A673 (cell line): Measurements from ENCODE around the gene ARPP21. TPM values are rescaled to one million over a fixed set of nuclear protein-coding genes. Genes with fewer than 3 reads are reported as not detected.

Source experiments
- BruUV-seq: library from RNA; stranded (reverse); fragments of 400-500 nt; replicated peaks from 2 replicates; lab custom pipeline; 2021; lab: Mats Ljungman, UMichigan
- CTCF ChIA-PET: fragments of 300-600 bp; sonication (Branson Sonifier 250); formaldehyde crosslinking; loops from one replicate; lab custom pipeline; 2022; ENCODE audit warnings: antibody characterized with exemption; lab: Charles Lee
- POLR2A ChIA-PET: fragments of 300-600 bp; sonication (Branson Sonifier 250); formaldehyde crosslinking; loops from one replicate; lab custom pipeline; 2022; ENCODE audit warnings: antibody characterized with exemption; ENCODE audit not compliant: low non-redundant PET; lab: Charles Lee
- DNase-seq: peaks from one replicate; pipeline ENCODE4 v3.0.0-alpha.2; 2015; ENCODE audit warnings: low spot score
- H3K27ac ChIP-seq: fragments of 200-600 bp; sonication (generic); 2 replicates; pipeline ENCODE4 v1.5.1; 2016; ENCODE audit warnings: mixed run types, low read depth, mild to moderate bottlenecking, mixed read lengths, antibody characterized with exemption, low read length; ENCODE audit not compliant: poor library complexity, severe bottlenecking
- H3K27me3 ChIP-seq: fragments of 200-600 bp; sonication (generic); replicated peaks from 2 replicates; pipeline ENCODE4 v1.6.1; 2017; ENCODE audit warnings: mixed run types, low read depth, mild to moderate bottlenecking, mixed read lengths, antibody characterized with exemption, low read length; ENCODE audit not compliant: insufficient read depth, poor library complexity
- H3K36me3 ChIP-seq: fragments of 200-600 bp; sonication (generic); 2 replicates; pipeline ENCODE4 v1.6.1; 2016; ENCODE audit warnings: mixed run types, mild to moderate bottlenecking, mixed read lengths, antibody characterized with exemption, low read length; ENCODE audit not compliant: insufficient read depth, poor library complexity, severe bottlenecking
- H3K4me1 ChIP-seq: fragments of 200-600 bp; sonication (generic); 2 replicates; pipeline ENCODE4 v1.6.1; 2017; ENCODE audit warnings: mixed run types, mild to moderate bottlenecking, mixed read lengths, antibody characterized with exemption, low read length; ENCODE audit not compliant: insufficient read depth, poor library complexity, severe bottlenecking
- H3K4me3 ChIP-seq: fragments of 200-600 bp; sonication (generic); 2 replicates; pipeline ENCODE4 v1.5.1; 2016; ENCODE audit warnings: low read depth, mixed run types, mild to moderate bottlenecking, mixed read lengths, low read length; ENCODE audit not compliant: poor library complexity, severe bottlenecking
- H3K9me3 ChIP-seq: fragments of 200-600 bp; sonication (generic); 2 replicates; pipeline ENCODE4 v1.6.1; 2016; ENCODE audit warnings: mixed run types, low read depth, mild to moderate bottlenecking, mixed read lengths, antibody characterized with exemption, low read length; ENCODE audit not compliant: poor library complexity, severe bottlenecking
- EZH2 ChIP-seq: fragments of 200-600 bp; sonication (generic); IDR thresholded peaks from 2 replicates; pipeline ENCODE4 v1.6.1; 2017; ENCODE audit warnings: borderline replicate concordance, low read depth, mild to moderate bottlenecking, mixed read lengths, antibody characterized with exemption, low read length; ENCODE audit not compliant: poor library complexity, severe bottlenecking
- intact Hi-C: fragments of 100-400 bp; cut with micrococcal nuclease; formaldehyde crosslinking; loops from one replicate; pipeline ENCODE4 v1.10.0; 2022; ENCODE audit not compliant: unreplicated experiment
- total RNA-seq: library from RNA; stranded (reverse); gene quantifications from 2 replicates; pipeline ENCODE4 v1.2.3, GENCODE V29; 2021
- TF ChIP-seq, protein P1 (sequence below): fragments of 300-800, 200-600 bp; sonication (generic); conservative IDR thresholded peaks from 2 replicates; pipeline ENCODE4 v1.5.1; 2017; ENCODE audit warnings: low read depth, mild to moderate bottlenecking, antibody characterized with exemption, low read length, moderate library complexity, mixed read lengths

The ARPP21 gene
- total RNA-seq, 1 experiment from 2014 or later = not detected

DNA sequence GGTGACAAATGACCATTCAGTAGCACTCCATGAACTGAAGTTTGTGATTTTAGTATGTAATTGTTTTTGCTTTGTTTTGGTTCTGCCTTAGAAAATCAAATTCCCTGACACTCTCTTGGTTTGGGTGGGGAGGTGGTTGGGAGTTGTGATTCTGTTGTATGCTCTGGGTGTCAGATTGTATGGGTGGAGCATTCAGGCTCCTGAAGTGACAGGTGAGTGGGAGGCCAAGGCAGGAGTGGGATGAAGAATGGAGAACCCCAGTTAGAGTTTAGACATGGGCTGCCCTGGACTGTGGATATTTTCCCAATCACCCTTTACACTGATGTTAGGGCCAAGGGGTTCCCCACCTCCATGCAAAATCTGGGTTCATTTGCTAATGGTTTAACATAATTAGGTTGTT, 83.6 kb downstream of the ARPP21 start:
- POLR2A ChIA-PET = no interaction called here
- H3K27me3 ChIP-seq = no peaks in the 10 kb centered on the region
- no peaks in the 10 kb centered on the region for H3K9me3 ChIP-seq
- no peaks in the 10 kb centered on the region for H3K36me3 ChIP-seq
- CTCF ChIA-PET = no interaction called here
- no peak for DNase-seq
- no peaks in the 10 kb centered on the region for H3K4me1 ChIP-seq
- H3K27ac ChIP-seq = no peak overlapping the region
- TF ChIP-seq, protein P1, sequence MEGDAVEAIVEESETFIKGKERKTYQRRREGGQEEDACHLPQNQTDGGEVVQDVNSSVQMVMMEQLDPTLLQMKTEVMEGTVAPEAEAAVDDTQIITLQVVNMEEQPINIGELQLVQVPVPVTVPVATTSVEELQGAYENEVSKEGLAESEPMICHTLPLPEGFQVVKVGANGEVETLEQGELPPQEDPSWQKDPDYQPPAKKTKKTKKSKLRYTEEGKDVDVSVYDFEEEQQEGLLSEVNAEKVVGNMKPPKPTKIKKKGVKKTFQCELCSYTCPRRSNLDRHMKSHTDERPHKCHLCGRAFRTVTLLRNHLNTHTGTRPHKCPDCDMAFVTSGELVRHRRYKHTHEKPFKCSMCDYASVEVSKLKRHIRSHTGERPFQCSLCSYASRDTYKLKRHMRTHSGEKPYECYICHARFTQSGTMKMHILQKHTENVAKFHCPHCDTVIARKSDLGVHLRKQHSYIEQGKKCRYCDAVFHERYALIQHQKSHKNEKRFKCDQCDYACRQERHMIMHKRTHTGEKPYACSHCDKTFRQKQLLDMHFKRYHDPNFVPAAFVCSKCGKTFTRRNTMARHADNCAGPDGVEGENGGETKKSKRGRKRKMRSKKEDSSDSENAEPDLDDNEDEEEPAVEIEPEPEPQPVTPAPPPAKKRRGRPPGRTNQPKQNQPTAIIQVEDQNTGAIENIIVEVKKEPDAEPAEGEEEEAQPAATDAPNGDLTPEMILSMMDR = no peak
- no peak for TF ChIP-seq EZH2
- no peak overlapping the region for H3K4me3 ChIP-seq
- intact Hi-C loops = no loop called here
- no TSS peak for BruUV-seq

DNA sequence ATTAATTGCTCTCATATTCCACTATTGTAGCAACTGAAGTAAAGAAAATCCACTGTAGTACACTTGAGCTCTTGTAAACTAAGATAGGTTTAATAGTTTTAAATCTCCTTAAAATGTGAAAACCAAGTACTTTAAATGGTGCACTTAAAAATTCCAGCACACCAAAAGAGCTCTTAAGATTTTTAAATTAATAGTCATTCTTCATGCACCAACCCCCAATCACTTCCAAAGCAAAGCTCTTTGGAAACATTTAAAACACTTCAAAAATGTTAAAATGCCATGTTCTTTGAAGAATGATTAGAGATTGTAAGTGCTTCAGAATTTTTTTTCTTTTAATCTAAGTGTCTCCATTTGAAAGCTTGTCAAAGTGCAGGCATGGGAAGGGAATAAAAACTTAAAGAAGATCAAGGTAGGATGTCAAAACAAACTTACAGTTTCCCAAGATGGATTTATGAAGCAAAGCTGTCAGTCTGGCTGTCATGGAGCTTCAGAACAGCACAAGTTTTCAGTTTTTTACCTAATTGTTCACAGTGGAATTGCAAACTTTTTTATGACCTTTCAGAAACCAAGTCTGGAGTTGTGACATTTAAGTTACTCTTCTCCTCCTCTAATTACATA, 84.3 kb downstream of the ARPP21 start:
- BruUV-seq = no TSS peak
- no peak for TF ChIP-seq EZH2
- TF ChIP-seq, protein P1 = no peak
- no peaks in the 10 kb centered on the region for H3K36me3 ChIP-seq
- CTCF ChIA-PET = no interaction called here
- H3K9me3 ChIP-seq = no peaks in the 10 kb centered on the region
- no peaks in the 10 kb centered on the region for H3K27me3 ChIP-seq
- no peak overlapping the region for H3K4me3 ChIP-seq
- intact Hi-C loops = no loop called here
- DNase-seq = no peak
- H3K4me1 ChIP-seq = no peaks in the 10 kb centered on the region
- POLR2A ChIA-PET = no interaction called here
- no peak overlapping the region for H3K27ac ChIP-seq

DNA sequence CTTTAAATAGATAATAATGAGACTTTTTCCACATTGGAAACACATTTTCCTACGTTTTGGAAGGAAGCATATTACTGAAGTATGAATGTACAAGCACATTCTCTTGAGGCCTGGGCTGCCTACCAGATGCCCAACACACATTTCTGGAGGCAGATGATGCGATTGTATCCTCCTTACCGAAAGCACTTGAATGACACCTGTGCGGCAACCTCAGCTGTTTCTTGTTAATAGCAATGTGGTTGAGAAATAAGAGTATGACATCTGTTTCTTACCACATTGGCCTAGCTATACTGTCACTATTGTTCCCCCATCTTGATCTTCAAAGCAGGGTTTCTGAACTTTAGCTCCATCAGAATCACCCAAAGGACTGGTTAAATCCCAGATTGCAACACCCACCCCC, 84.8 kb downstream of the ARPP21 start:
- intact Hi-C loops = no loop called here
- Histone ChIP-seq H3K27me3 (no peaks in the 10 kb centered on the region), H3K4me1 (no peaks in the 10 kb centered on the region), H3K9me3 (no peaks in the 10 kb centered on the region), H3K4me3 (no peak overlapping the region), H3K27ac (no peak overlapping the region), H3K36me3 (no peaks in the 10 kb centered on the region)
- ChIA-PET CTCF (no interaction called here), POLR2A (no interaction called here)
- DNase-seq = no peak
- TF ChIP-seq EZH2 = no peak
- BruUV-seq = no TSS peak

DNA sequence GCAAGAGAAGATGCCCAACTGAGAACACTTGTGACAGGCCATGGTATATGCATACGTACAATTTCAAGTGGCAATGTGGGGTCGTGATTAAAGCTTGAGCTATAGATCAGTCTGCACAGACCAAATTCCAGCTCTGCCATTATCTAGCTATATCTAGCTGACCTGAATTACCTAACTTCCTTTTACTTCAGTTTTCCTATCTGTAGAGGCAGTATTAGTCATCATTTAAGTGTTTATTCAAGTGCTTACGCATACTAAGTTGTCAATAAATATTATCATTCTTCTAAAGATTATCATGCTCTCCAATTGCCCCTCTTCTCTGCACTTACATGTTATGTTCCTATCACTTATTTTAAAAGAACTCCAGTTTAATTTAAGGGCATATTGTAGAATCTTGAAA, 87.9 kb downstream of the ARPP21 start:
- no TSS peak for BruUV-seq
- H3K36me3 ChIP-seq = no peaks in the 10 kb centered on the region
- ChIA-PET POLR2A (no interaction called here), CTCF (no interaction called here)
- H3K4me1 ChIP-seq = no peaks in the 10 kb centered on the region
- no peak overlapping the region for H3K4me3 ChIP-seq
- H3K27ac ChIP-seq = no peak overlapping the region
- H3K9me3 ChIP-seq = no peaks in the 10 kb centered on the region
- TF ChIP-seq, protein P1 = no peak
- TF ChIP-seq EZH2 = no peak
- H3K27me3 ChIP-seq = no peaks in the 10 kb centered on the region
- intact Hi-C loops = no loop called here
- no peak for DNase-seq
